Purkinje cell (primary cell): ENCODE measurements around the gene C16orf90. TPM values are rescaled to one million over a fixed set of nuclear protein-coding genes. Genes with fewer than 3 reads are reported as not detected.

Experiments
- polyA plus RNA-seq: library from polyadenylated mRNA; unstranded; fragments of >200 nt; fragmentation: Nextera tagmentation; gene quantifications from 2 replicates; pipeline ENCODE4 v1.2.1, GENCODE V29; 2014

Gene C16orf90, protein sequence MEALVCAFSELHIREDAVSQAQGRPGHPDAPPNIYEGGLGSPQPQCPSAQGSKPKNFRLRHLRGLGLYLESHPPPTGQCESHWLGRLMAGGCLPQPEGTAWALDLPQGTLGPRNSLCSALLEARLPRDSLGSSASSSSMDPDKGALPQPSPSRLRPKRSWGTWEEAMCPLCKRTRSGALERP
- not detected in 2 replicates for polyA plus RNA-seq

DNA sequence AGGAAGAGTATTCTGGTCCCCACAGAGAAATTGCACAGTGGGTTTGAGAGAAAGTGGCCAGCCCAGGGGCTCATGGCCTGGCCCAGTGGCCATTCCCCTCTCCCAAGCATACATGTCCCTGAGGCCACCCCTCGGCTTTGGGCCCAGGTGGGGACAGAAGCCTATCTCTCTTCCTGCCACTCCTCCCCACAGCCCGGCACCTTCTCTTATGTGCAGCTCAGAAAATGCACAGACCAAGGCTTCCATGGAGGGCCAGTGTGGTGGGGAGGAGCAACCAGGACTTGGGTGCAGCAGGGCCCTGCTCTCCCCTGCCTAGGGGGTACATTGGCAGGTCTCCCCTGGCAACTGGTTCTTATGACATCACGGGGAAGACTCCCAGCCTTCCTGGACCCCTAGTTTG lies at the start of gene C16orf90:
Gene C16orf90, minus strand, starts transcription at position 314 of the 400 bp plus-strand sequence. Its CDS starts 68 bp downstream, at position 246.

Other genes with a start within 250 kb of the C16orf90 start
- not detected in 2 replicates for gene MEFV, start 238.9 kb downstream of the C16orf90 start, polyA plus RNA-seq
- gene ZNF263, start 212.0 kb downstream of the C16orf90 start, polyA plus RNA-seq, result 3.5 and 4.0 TPM in 2 replicates
- gene TIGD7, start 190.1 kb downstream of the C16orf90 start, polyA plus RNA-seq, result 4.2 and 4.3 TPM in 2 replicates
- 10.0 and 19.0 TPM in 2 replicates for gene ZNF75A, start 190.0 kb downstream of the C16orf90 start, polyA plus RNA-seq
- gene OR2C1, start 139.6 kb downstream of the C16orf90 start, polyA plus RNA-seq, result not detected in 2 replicates
- 5.8 and 6.4 TPM in 2 replicates for gene ZSCAN32, start 94.5 kb downstream of the C16orf90 start, polyA plus RNA-seq
- gene ZNF174, start 94.3 kb downstream of the C16orf90 start, polyA plus RNA-seq, result 4.3 and 10.4 TPM in 2 replicates
- gene ZNF597, start 52.0 kb downstream of the C16orf90 start, polyA plus RNA-seq, result 1.2 and 3.0 TPM in 2 replicates
- 90.2 and 142 TPM in 2 replicates for gene NAA60, start 51.8 kb downstream of the C16orf90 start, polyA plus RNA-seq
- 115 and 122 TPM in 2 replicates for gene CLUAP1, start 5.5 kb upstream of the C16orf90 start, polyA plus RNA-seq
- 0.73 and 0.89 TPM in 2 replicates for gene NLRC3, start 81.9 kb upstream of the C16orf90 start, polyA plus RNA-seq
- gene SLX4, start 116.1 kb upstream of the C16orf90 start, polyA plus RNA-seq, result 0.08 and 0.81 TPM in 2 replicates
- gene DNASE1, start 159.2 kb upstream of the C16orf90 start, polyA plus RNA-seq, result 0.95 and 1.7 TPM in 2 replicates
- 43.5 and 58.0 TPM in 2 replicates for gene TRAP1, start 222.0 kb upstream of the C16orf90 start, polyA plus RNA-seq